CD14-positive monocyte (primary cell): Measurements from ENCODE around the gene FXYD2. TPM values are rescaled to one million over a fixed set of nuclear protein-coding genes. Genes with fewer than 3 reads are reported as not detected.

ENCODE experiments used
- DNase-seq, 3 donors: peaks; one replicate each; pipeline ENCODE4 v3.0.0-alpha.2; 2011 to 2022
- H2AFZ ChIP-seq: 2 replicates; pipeline ENCODE4 v1.6.0; 2012; ENCODE audit warnings: mild to moderate bottlenecking, low read depth, low read length, inconsistent platforms; ENCODE audit not compliant: insufficient read depth, poor library complexity, severe bottlenecking
- H3K27ac ChIP-seq, 2 donors: 1 replicate in 1 of 2; 2 replicates in 1 of 2; pipeline ENCODE4 v1.5.1; 2012 to 2013; ENCODE audit warnings: low read length in 2 of 2, control low read depth in 1 of 2, inconsistent platforms in 1 of 2, low read depth in 1 of 2, mild to moderate bottlenecking in 1 of 2
- H3K27me3 ChIP-seq, 2 donors: one replicate each; pipeline versions ENCODE4 v1.6.0 to v1.6.1; 2011 to 2013; ENCODE audit warnings: low read length in 2 of 2; ENCODE audit not compliant: control insufficient read depth in 2 of 2, insufficient read depth in 2 of 2
- H3K36me3 ChIP-seq, 2 donors: replicated peaks in 1 of 2; 1 replicate in 1 of 2; 2 replicates in 1 of 2; pipeline versions ENCODE4 v1.5.1 to v1.6.1; 2012 to 2013; ENCODE audit warnings: low read length in 2 of 2, control low read depth in 1 of 2, inconsistent platforms in 1 of 2, mild to moderate bottlenecking in 1 of 2; ENCODE audit not compliant: insufficient read depth in 2 of 2, control insufficient read depth in 1 of 2
- H3K4me1 ChIP-seq, 2 donors: 1 replicate in 1 of 2; 2 replicates in 1 of 2; pipeline versions ENCODE4 v1.5.1 to v1.6.1; 2012 to 2013; ENCODE audit warnings: low read length in 2 of 2, control low read depth in 1 of 2, inconsistent platforms in 1 of 2, mild to moderate bottlenecking in 1 of 2, moderate library complexity in 1 of 2; ENCODE audit not compliant: insufficient read depth in 2 of 2, control insufficient read depth in 1 of 2
- H3K4me2 ChIP-seq: replicated peaks from 2 replicates; pipeline ENCODE3; 2012; ENCODE audit warnings: low read length, moderate library complexity, mild to moderate bottlenecking; ENCODE audit not compliant: poor library complexity, severe bottlenecking; ENCODE audit errors: extremely low read depth
- H3K4me3 ChIP-seq, 3 experiments: fragments of 200-600 bp in 1 of 3; sonication (generic) in 1 of 3; replicated peaks in 1 of 3; 1 replicate in 2 of 3; 2 replicates in 1 of 3; pipeline ENCODE4 v1.5.1; 2011 to 2013; ENCODE audit warnings: low read length in 3 of 3, mild to moderate bottlenecking in 3 of 3, control low read depth in 2 of 3, low read depth in 2 of 3, inconsistent platforms in 1 of 3, moderate library complexity in 1 of 3
- H3K79me2 ChIP-seq: 2 replicates; pipeline ENCODE4 v1.6.0; 2012; ENCODE audit warnings: mild to moderate bottlenecking, control low read depth, inconsistent platforms, low read length, moderate library complexity; ENCODE audit not compliant: insufficient read depth
- H3K9ac ChIP-seq: 2 replicates; pipeline ENCODE4 v1.6.0; 2017; ENCODE audit warnings: low read length, mild to moderate bottlenecking; ENCODE audit not compliant: insufficient read depth, poor library complexity, severe bottlenecking
- H3K9me3 ChIP-seq, 2 donors: replicated peaks in 1 of 2; 1 replicate in 1 of 2; 2 replicates in 1 of 2; pipeline versions ENCODE4 v1.5.1 to v1.6.1; 2012 to 2013; ENCODE audit warnings: low read length in 2 of 2, control low read depth in 1 of 2; ENCODE audit not compliant: control insufficient read depth in 1 of 2, insufficient read depth in 1 of 2
- H4K20me1 ChIP-seq: 2 replicates; pipeline ENCODE4 v1.6.0; 2012; ENCODE audit warnings: mild to moderate bottlenecking, low read length, control low read depth, moderate library complexity; ENCODE audit not compliant: insufficient read depth
- H3K27ac Mint-ChIP-seq, 7 donors: one replicate each; pipeline ENCODE4 v1.8.0; 2020; ENCODE audit warnings: mild to moderate bottlenecking in 7 of 7, mixed read lengths in 7 of 7, moderate library complexity in 6 of 7, inconsistent platforms in 2 of 7
- H3K27me3 Mint-ChIP-seq, 3 donors: one replicate each; pipeline ENCODE4 v1.8.0; 2021 to 2022; ENCODE audit warnings: low read depth in 3 of 3, mild to moderate bottlenecking in 3 of 3, mixed read lengths in 3 of 3, moderate library complexity in 3 of 3, inconsistent platforms in 1 of 3
- H3K36me3 Mint-ChIP-seq, 2 donors: one replicate each; pipeline ENCODE4 v1.8.0; 2020; ENCODE audit warnings: mixed read lengths in 2 of 2, inconsistent platforms in 1 of 2, mild to moderate bottlenecking in 1 of 2
- H3K4me1 Mint-ChIP-seq: one replicate; pipeline ENCODE4 v1.8.0; 2020; ENCODE audit warnings: mild to moderate bottlenecking, mixed read lengths
- H3K4me3 Mint-ChIP-seq, 2 donors: one replicate each; pipeline ENCODE4 v1.8.0; 2020; ENCODE audit warnings: mild to moderate bottlenecking in 2 of 2, mixed read lengths in 2 of 2, moderate library complexity in 1 of 2
- H3K9me3 Mint-ChIP-seq, 7 donors: one replicate each; pipeline ENCODE4 v1.8.0; 2020 to 2022; ENCODE audit warnings: mixed read lengths in 7 of 7, mild to moderate bottlenecking in 6 of 7, moderate library complexity in 6 of 7, inconsistent platforms in 2 of 7
- WGBS: methylation state at CpG from one replicate; pipeline ENCODE4 v1.1.5; 2013; ENCODE audit warnings: missing lambda C conversion rate; ENCODE audit not compliant: insufficient coverage; 5-methylcytosine and 5-hydroxymethylcytosine counted together
- intact Hi-C, 2 donors: fragments of 100-400 bp; cut with micrococcal nuclease; formaldehyde crosslinking; loops; one replicate each; pipeline versions ENCODE4 v1.15.0 to v1.15.1; 2023
- polyA plus RNA-seq, 3 donors: library from polyadenylated mRNA; depleted of rRNA in 1 of 3; unstranded in 2 of 3; stranded (reverse) in 1 of 3; fragments of 300-500 nt in 2 of 3; fragments of >200 nt in 1 of 3; fragmentation: Illumina TruSeq in 2 of 3; gene quantifications; 1 replicate in 2 of 3; 2 replicates in 1 of 3; pipeline ENCODE4 v1.2.3, GENCODE V29; 2012 to 2021
- TF ChIP-seq, protein P1 (sequence below): fragments of 200-600 bp; IDR thresholded peaks from one replicate; pipeline ENCODE4 v1.8.0; 2022; ENCODE audit warnings: antibody characterized with exemption, mild to moderate bottlenecking

The FXYD2 gene
- polyA plus RNA-seq, 3 donors, result 0.96 to 4.4 (median 2.5) TPM

DNA sequence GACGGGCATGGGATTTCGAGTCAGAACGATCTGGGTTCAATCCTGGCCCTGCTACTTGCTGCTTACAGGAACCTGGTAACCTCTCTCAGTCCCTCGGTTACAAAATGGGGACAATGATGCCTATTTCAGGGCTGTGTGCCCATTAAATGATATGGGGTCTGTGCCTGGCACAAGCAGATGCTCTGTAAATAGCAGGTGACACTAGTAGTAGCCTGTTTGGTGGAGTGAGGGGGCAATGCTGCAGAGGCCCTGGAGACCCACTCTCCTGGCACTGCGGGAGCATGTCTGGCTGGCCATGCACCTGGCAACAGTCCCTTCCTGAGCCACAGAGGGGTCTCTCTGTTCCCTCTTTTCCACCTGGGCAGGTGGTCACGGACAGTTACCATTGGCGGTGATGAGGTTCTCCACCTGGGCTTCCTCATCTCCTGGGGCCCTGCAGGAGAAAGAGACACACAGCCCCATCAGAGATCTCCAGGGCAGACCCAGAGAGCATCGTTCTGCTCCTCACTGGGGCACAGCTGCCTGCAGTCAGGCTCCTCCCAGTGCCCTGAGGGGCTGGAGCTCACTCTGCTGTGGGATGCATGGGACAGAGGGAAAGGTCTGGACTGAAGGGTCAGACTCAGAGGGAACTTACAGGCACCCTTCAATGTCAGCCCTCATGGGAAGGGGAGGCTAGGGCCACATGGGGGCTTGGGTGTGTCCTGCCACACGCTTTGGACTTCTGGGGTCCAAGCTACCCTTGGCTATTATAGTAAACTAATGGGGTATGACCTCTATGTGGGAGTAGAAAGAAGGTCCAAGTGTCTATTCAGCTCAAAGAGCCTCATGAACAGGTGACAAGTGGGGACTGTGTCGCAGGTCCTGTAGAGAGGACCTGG, 15.6 kb upstream of the FXYD2 start:
- Histone ChIP-seq H3K27ac (peak overlapping the region; percentile 96 to 99), H3K79me2 (peaks cover 8% of the 10 kb centered on the region), H2AFZ (no peak overlapping the region), H3K9ac (no peak overlapping the region), H3K4me3 (no peak overlapping the region), H3K4me1 (peaks cover 88 to 89% of the 10 kb centered on the region in 2 donors), H3K9me3 (no peaks in the 10 kb centered on the region), H3K27me3 (no peaks in the 10 kb centered on the region), H4K20me1 (no peaks in the 10 kb centered on the region), H3K4me2 (no peak overlapping the region), H3K36me3 (no peaks in the 10 kb centered on the region)
- TF ChIP-seq, protein P1, sequence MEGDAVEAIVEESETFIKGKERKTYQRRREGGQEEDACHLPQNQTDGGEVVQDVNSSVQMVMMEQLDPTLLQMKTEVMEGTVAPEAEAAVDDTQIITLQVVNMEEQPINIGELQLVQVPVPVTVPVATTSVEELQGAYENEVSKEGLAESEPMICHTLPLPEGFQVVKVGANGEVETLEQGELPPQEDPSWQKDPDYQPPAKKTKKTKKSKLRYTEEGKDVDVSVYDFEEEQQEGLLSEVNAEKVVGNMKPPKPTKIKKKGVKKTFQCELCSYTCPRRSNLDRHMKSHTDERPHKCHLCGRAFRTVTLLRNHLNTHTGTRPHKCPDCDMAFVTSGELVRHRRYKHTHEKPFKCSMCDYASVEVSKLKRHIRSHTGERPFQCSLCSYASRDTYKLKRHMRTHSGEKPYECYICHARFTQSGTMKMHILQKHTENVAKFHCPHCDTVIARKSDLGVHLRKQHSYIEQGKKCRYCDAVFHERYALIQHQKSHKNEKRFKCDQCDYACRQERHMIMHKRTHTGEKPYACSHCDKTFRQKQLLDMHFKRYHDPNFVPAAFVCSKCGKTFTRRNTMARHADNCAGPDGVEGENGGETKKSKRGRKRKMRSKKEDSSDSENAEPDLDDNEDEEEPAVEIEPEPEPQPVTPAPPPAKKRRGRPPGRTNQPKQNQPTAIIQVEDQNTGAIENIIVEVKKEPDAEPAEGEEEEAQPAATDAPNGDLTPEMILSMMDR, result no peak
- H3K27ac Mint-ChIP-seq, result peak overlapping the region; percentile 98 to 100 (median 99)
- H3K4me3 Mint-ChIP-seq, result no peak overlapping the region
- no peak for DNase-seq
- peaks cover 88% of the 10 kb centered on the region for H3K4me1 Mint-ChIP-seq
- no peaks in the 10 kb centered on the region for H3K9me3 Mint-ChIP-seq
- H3K36me3 Mint-ChIP-seq, result peaks cover 6 to 24% of the 10 kb centered on the region in 2 donors
- peaks cover 0 to 4% (median 0%) of the 10 kb centered on the region in 3 donors for H3K27me3 Mint-ChIP-seq
- 95% methylated on average over 9 of the region's 10 CpGs for WGBS
- intact Hi-C loops, result loop anchor here in 1 of 2 donors (5.0 to 10.0 kb wide), 3 partner anchors 33 to 305 kb away; partner anchors contain the start of gene IL10RA

DNA sequence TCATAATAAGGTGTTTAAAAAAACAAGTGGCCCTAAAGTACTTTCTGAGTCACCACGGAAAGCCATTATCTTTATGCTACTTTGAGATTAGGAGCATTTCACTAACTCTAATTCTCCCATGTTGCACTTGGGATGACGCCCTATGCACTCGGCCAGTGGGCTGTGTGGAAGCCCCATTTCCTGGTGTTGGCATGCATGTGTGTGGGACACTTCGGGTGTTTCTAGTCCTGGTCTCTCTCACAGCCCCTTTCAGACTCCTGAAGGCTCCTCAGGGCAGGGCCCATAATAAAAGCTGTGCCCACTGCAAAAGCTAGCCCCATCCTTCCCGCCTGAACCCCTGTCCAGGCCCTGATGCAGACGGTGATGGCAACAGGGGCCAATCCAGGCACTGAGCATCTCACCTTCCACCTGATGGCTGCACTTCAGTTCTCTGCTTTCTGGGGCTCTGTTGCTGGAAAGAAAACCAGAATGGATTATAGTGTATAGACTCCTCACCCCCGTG, 14.9 kb upstream of the FXYD2 start:
- H3K4me3 ChIP-seq, result no peak overlapping the region
- H3K4me1 Mint-ChIP-seq, result peaks cover 95% of the 10 kb centered on the region
- no peak overlapping the region for H2AFZ ChIP-seq
- H3K9me3 Mint-ChIP-seq, result no peaks in the 10 kb centered on the region
- intact Hi-C loops, result loop anchor here in 1 of 2 donors (5.0 to 10.0 kb wide), 2 partner anchors 148 to 305 kb away; partner anchors contain the start of gene IL10RA
- TF ChIP-seq, protein P1, result no peak
- no peaks in the 10 kb centered on the region for H3K9me3 ChIP-seq
- H3K9ac ChIP-seq, result no peak overlapping the region
- H3K79me2 ChIP-seq, result peaks cover 8% of the 10 kb centered on the region
- peak overlapping the region in 1 of 2 donors; percentile 28 for H3K27ac ChIP-seq
- H3K36me3 ChIP-seq, result no peaks in the 10 kb centered on the region
- peaks cover 0 to 4% (median 0%) of the 10 kb centered on the region in 3 donors for H3K27me3 Mint-ChIP-seq
- WGBS, result 100% methylated on average over 3 of the region's 7 CpGs
- no peaks in the 10 kb centered on the region for H4K20me1 ChIP-seq
- H3K4me2 ChIP-seq, result no peak overlapping the region
- H3K27ac Mint-ChIP-seq, result peak overlapping the region in 6 of 7 donors; percentile 22 to 99 (median 72)
- DNase-seq, result no peak
- H3K4me3 Mint-ChIP-seq, result no peak overlapping the region
- no peaks in the 10 kb centered on the region for H3K27me3 ChIP-seq
- H3K36me3 Mint-ChIP-seq, result peaks cover 6 to 24% of the 10 kb centered on the region in 2 donors
- H3K4me1 ChIP-seq, result peaks cover 96% of the 10 kb centered on the region in 2 donors
